ENCODE results near the gene STARD3. TPM values are rescaled to one million over a fixed set of nuclear protein-coding genes. Genes with fewer than 3 reads are reported as not detected.

Gene STARD3
- total and polyA plus RNA-seq, 2 of the 13 experiments (the other 11 are each of a cell fraction or from before 2014, with no cell fraction given): 34.6 to 100 TPM

GRCh38 chr17:39667945-39668924 lies 31.3 kb downstream of the STARD3 start, which contains the start of gene PNMT (continued):
- TF ChIP-seq SRY (CRISPR knock-in tag; IDR thresholded peaks at IDR 0.05) (peak; percentile 92), EZH2 (conservative IDR thresholded peaks at IDR 0.05; ENCODE audit: low read depth, low read length) (peak; percentile 90), BATF2 (CRISPR knock-in tag; IDR thresholded peaks at IDR 0.05) (no peak; the same call in 1 of the 2 replicates), THRA (CRISPR knock-in tag; IDR thresholded peaks at IDR 0.05; ENCODE audit: borderline replicate concordance) (peak; percentile 71), REPIN1 (CRISPR knock-in tag; IDR thresholded peaks at IDR 0.05; ENCODE audit: borderline replicate concordance, low read depth) (peak; percentile 43; the same call in 1 of the 2 replicates), THAP8 (CRISPR knock-in tag; IDR thresholded peaks at IDR 0.05; ENCODE audit: borderline replicate concordance) (no peak), TBX2 (CRISPR knock-in tag; IDR thresholded peaks at IDR 0.05; ENCODE audit: borderline replicate concordance) (peak; percentile 77), CENPBD1 (CRISPR knock-in tag; IDR thresholded peaks at IDR 0.05; ENCODE audit: borderline replicate concordance, low read depth) (no peak), E2F5 (CRISPR knock-in tag; conservative IDR thresholded peaks at IDR 0.05) (peak; percentile 40; the same call in 1 of the 2 replicates), ZNF552 (CRISPR knock-in tag; IDR thresholded peaks at IDR 0.05; ENCODE audit: borderline replicate concordance) (peak; percentile 53; the same call in 1 of the 2 replicates), ARID3A (IDR thresholded peaks at IDR 0.05; ENCODE audit: low read depth, low read length) (no peak), ISX (CRISPR knock-in tag; conservative IDR thresholded peaks at IDR 0.05) (no peak), ZNF512 (CRISPR knock-in tag; IDR thresholded peaks at IDR 0.05) (peak; percentile 94), ZNF784 (CRISPR knock-in tag; IDR thresholded peaks at IDR 0.05; ENCODE audit: borderline replicate concordance) (peak; percentile 77; the same call in 1 of the 2 replicates), ATF4 (CRISPR knock-in tag; IDR thresholded peaks at IDR 0.05) (peak in 1 of 2 experiments; percentile 33; a peak in 1 of 4 replicates)

All from HepG2 (cell line).